Sigmoid colon (tissue), 4 donors: ENCODE results near the gene PLK1.

Experiments used
- CTCF ChIP-seq, 4 experiments: fragments of 450-650 bp in 3 of 4; fragments of 200-600 bp in 1 of 4; IDR thresholded peaks; one replicate each; pipeline ENCODE4 v1.5.1; 2016 to 2019; ENCODE audit warnings: antibody characterized with exemption in 4 of 4, mild to moderate bottlenecking in 3 of 4, moderate library complexity in 2 of 4
- EP300 ChIP-seq, 4 donors: sonication (generic); formaldehyde crosslinking; IDR thresholded peaks; one replicate each; pipeline ENCODE4 v1.6.1; 2017; ENCODE audit warnings: antibody characterized with exemption in 4 of 4
- POLR2A ChIP-seq, 2 donors: fragments of 450-650 bp; IDR thresholded peaks; one replicate each; pipeline ENCODE4 v1.6.1; 2016; ENCODE audit warnings: antibody characterized with exemption in 2 of 2, mild to moderate bottlenecking in 2 of 2, moderate library complexity in 2 of 2
- POLR2AphosphoS5 ChIP-seq, 4 donors: sonication (generic); formaldehyde crosslinking; IDR thresholded peaks; one replicate each; pipeline ENCODE4 v1.6.1; 2017; ENCODE audit warnings: antibody characterized with exemption in 4 of 4

- TF ChIP-seq POLR2AphosphoS5 (IDR thresholded peaks at IDR 0.05) (no peak), CTCF (IDR thresholded peaks at IDR 0.05) (no peak), POLR2A (IDR thresholded peaks at IDR 0.05) (no peak), EP300 (IDR thresholded peaks at IDR 0.05) (no peak)
Observed at GRCh38 chr16:23695756-23696155, 17.1 kb downstream of the PLK1 start.
